HS-27A (cell line): ENCODE data around the gene CDC37L1.

Experiments used
- DNase-seq: peaks from one replicate; pipeline ENCODE4 v3.0.0-alpha.2; 2012; ENCODE audit warnings: low read depth, missing footprints

Gene CDC37L1

DNA sequence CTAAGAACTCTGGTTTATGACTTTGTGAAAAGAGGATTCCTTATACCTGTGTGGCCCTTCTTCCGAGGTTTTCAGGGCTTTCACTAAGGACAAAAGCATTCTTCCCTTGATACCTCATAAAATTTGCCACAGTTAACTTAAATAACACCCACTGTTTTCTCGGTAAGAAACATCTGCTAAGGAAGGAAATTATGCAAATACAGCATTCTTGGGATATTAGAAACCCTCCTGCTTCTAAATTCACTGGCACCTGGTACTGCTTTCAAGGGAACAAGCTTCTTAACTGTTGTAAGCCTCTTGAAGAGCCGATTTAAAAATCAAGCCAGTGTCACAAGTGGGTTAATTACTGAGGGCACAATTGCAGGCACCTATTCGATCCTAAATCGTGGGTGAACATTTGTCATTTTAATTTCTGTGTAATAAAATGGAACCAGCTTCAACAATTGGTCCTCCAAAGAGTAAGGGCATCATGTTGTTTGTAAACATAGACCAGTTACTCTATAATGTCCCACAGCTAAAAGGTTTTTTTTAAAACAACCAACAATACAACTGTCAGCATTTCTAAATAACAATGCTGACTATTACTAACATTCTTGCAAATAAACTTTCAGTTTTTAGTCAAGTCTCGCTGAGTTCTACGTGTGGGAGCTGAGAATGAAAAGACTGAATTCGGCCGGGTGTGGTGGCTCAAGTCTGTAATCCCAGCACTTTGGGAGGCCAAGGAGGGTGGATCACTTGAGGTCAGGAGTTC is 35.1 kb downstream of the CDC37L1 start:
- DNase-seq, result no peak

DNA sequence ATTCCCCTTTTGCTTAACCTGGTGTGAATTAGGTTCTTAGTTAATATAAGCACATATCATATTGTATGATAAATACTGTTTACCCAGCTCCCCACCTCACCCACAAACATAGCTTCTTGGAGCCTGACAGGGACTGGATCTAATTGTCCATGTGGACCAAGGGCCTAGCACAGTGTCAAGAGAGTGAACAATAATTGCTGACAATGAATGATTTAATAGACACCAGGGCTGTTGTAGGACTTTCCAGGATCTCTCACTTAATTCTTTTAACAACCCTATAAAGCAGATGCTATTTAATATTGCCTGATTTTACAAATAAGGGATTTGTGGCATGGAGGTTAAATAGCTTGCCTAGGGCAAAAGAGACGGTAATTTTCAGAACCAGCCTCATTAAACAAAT is 36.8 kb downstream of the CDC37L1 start:
- no peak for DNase-seq

DNA sequence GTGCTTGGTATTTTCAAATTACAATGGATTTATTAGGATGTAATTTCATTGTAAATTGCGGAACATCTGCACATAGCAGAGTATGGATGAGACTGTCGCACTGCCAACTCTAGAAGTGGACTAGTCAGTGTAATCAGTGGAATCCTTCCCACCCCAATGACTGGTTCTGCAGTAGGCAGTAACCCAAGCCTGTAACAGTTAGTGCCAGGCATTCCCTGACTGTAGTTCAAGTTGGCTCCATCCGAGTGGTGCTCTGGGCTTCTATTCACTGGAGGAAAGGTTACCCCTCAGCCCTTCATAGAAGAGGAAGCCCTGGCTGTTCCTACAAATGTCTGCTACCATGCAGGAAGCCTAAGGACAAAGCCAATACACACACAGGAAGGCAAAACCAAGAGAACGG is 38.4 kb downstream of the CDC37L1 start:
- DNase-seq, result no peak

DNA sequence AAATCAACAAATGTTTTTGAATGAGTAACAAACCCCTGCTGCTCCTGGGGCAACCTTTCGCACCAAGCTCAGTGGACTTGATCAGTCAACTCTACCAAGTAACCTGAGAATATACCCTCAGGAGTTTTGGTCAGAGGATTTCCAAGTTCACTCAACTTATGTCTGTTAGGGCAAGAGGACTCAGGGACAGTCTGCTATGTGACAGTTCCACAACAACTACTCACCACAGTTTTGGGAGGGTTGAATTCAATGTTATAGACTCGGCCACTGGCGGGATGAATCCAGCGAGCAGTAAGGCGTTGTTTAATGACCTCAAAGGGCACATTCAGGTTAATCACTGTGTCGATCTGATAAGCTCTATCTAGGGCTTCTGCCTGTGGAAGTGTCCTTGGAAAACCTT is 39.5 kb downstream of the CDC37L1 start:
- no peak for DNase-seq

DNA sequence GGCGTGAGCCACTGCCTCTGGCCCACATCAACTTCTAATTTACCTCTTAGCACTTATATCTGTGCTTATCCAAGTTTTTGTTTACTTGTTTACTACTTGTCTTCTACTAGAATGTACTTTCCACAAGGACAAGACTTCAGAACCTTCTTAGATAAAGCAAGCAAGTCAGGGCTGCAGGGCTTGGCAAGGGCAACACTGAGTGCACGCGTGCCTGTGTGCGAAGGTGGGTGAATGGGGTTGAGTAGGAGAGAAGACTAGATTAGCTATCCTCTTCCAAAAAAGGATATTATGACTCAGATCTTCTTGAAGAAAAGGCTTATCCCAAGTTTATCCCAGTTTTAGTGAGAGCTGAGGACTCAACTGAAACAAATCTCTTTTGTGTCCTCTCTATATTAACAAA is 42.4 kb downstream of the CDC37L1 start:
- DNase-seq, result no peak

DNA sequence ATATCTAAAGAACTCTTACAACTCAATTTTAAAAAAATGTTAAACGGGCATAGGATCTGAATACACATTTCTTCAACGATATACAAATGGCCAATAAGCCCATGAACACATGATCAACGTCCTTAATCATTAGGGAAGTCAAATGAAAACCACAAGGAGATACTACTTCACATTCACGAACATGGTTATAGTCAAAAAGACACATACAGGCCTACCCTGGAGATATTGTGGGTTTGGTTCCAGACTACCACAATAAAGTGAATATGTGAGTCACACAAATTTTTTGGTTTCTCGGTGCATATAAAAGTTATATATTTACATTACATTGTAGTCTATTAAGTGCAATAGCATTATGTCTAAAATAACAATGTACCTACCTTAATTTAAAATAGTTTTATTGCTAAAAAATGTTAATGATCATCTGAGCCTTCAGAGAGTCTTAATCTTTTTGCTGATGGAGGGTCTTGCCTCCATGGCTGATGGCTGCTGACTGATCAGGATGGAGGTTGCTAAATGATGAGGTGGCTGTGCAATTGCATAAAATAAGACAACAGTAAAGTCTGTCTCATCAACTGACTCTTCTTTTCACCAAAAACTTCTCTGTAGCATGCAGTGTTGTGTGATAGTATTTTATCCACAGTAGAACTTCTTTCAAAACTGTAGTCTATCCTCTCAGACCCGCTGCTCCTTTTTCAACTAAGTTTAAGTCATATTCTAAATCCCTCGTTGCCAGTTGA is 46.5 kb downstream of the CDC37L1 start:
- DNase-seq, result no peak

DNA sequence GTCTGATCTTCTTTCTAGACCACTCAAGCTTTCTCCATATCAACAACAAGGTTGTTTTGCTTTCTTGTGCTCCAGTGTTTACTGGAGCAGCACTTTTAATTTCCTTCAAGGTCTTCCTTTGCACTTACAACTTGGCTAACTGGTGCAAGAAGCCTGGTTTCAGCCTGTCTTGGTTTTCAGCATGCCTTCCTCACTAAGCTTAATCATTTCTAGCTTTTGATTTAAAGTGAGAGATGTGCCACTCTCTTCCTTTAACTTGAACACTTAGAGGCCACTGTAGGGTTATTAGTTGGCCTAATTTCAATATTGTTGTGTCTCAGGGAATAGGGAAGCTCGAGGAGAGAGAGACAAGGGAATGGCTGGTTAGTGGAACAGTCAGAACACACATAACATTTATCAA is 48.2 kb downstream of the CDC37L1 start:
- DNase-seq, result no peak

DNA sequence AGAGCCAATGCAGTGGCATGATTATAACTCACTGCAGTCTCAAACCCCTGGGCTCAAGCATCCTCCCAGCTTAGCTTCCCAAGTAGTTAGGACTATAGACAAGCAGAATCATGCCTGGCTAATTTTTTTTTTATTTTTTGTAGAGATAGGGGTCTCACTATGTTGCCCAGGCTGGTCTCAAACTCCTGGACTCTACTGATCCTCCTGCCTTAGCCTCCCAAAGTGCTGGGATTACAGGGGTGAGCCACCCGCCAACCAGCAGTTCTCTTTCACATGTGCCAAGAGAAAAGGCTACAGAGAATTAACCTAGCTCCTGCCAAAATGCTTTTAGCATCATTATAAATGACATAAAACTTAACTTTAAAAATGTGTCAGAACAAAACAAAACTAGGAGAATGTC is 53.5 kb downstream of the CDC37L1 start:
- no peak for DNase-seq

DNA sequence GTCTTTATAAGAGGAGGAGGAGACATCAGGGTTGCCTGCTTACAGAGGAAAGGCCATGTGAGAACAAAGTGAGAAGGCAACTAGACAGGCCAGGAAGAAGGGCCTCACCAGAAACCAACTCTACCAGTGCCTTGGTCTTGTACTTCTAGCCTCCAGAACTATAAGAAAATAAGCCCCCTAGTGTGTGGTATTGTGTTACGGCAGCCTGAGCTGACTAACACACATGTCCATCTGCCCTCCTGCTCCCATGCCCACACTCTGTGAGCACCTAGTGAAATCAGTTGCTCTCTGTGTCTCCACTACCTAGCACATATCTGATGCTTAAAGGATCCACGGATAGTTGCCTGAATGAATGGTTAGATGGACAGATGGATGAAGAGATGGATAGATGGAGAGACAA is 54.8 kb downstream of the CDC37L1 start:
- no peak for DNase-seq

DNA sequence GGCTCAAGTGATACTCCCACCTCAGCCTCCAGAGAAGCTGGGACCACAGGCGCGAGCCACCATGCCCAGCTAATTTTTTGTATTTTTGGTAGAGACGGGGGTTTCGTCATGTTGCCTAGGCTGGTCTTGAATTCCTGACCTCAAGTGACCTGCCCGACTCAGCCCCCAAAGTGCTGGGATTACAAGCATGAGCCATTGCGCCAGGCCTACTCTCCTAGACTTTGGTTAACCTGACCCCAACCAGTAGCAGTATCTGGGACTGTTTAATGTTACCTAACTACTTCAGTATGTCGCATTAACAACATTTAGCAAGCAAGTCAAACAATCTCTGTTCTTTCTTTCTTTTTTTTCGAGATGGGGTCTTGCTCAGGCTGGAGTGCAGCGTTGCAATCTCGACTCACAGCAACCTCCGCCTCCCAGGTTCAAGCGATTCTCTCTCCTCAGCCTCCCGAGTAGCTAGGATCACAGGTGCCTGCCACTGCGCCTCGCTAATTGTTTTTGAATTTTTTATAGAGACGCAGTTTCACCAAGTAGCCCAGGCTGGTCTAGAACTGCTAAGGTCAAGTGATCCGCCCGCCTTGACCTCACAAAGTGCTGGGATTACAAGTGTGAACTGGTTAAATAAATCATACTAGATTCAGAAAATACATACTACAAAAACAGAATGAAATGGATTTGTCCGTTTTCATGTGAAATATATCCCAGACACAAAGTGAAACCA is 59.7 kb downstream of the CDC37L1 start:
- no peak for DNase-seq

DNA sequence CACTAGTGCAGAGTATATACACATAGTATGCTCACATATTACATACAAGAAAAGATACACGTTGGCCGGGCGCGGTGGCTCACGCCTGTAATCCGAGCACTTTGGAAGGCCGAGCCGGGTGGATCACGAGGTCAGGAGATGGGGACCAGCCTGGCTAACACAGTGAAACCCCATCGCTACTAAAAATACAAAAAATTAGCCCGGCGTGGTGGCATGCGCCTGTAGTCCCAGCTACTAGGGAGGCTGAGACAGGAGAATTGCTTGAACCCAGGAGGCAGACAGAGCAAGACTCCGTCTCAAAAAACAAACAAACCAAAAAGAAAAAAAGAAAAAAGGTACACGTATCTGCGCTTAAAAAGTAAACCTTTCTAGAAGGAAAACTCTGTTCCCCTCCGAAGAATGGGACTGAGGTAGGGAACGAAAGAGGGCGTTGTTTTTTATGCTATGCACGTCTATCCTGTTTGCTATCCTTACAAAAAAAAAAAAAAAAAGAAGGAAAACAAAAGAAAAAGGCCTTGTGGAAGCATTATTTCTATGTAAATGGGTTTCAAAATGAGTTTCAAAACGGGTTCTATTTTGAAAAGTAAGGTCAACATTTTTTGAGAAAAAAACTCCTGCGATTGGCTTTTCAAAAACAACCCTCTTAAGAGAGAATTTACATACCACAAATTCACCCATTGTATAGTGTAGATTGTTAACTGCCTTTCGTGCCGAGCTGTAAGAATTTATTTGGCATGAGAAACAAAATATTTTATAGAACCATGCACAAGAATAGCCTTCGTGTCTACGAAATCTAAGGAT is 60.4 kb downstream of the CDC37L1 start:
- no peak for DNase-seq

DNA sequence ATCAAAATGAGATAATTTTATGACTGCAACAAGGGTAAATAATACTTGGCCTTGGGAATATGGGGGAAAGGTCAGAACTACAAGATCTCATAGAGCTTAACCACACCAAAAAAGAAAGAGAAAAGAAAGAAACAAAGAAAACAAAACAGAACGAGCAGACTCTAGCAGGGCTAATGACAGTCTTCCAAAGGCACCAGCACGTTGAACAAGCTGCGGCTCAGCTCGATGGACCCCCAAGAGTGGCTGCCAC is 60.9 kb downstream of the CDC37L1 start:
- DNase-seq, result no peak

DNA sequence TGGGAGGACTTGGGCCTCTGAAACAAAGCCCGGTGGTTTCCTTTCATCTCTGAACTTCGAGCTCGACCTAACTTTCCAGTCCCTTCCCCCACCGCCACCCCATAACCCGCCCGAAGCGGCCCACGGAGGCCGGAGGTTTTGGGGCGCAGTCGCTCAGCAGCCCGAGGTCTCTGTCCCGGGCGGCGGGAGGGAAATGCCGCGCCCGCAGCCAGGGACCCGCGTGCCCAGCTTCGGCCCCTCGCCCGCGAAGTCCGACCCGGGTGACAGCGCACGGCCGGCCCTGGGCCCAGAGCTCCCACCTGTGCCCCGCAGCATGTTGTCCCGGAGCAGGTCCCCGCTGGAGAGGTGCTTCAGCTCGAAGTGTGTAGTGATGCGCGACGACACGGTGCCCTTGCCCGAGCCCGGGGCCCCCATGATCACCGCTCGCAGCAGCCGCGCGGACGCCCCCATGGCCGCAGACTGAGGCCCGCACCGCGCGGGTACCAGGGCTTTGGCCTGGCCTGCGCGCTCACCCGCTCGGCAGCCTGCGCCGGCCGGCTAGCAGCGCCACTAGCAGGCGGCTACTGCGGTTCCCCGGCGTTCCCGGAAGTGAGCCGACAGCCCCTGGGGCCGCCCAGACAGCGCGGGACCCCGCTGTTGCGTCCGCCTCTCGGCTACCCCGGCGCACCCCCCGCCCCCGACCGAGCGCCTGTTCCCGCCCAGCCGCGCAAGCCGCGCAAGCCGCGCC is 61.4 kb downstream of the CDC37L1 start, which contains the start of gene AK3:
TSS of gene AK3 (minus strand) at position 565 of the 727 bp plus-strand sequence. CDS start at position 450, 115 bp downstream.
- no peak for DNase-seq

DNA sequence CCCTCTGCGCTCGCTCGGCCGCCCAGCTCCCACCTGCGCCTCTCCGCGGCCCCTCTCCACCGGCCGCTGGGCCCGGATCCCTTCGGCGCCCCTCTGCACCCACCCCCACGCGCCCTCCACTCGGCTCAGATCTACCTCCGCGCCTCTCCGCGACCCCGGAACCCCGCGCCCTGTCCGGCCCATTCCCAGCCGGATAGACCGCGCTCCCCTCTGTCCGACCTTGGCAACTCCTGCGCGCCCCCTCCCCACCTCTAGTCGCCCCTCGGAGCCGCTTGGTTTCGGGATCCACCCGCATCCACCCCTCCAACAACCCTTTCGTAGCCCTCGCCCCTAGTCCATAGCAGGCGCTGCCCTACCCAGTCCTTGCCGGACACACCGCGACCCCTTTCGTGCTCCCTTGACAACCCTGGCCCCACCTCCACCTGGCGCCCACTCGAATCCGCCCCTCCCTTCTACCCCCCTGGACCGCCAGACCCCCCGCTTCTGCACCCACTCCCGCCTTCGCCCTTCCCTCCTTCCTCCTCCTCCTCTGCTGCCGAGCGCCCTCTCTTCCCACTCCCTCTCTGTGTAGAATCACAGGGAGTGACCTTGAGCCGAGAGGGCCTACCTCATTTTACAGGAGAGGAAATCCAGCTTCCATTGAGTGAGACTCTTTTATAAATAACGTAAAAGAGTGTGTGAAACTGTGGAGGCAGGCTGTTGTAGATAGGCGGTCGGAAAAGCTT is 62.2 kb downstream of the CDC37L1 start:
- no peak for DNase-seq

DNA sequence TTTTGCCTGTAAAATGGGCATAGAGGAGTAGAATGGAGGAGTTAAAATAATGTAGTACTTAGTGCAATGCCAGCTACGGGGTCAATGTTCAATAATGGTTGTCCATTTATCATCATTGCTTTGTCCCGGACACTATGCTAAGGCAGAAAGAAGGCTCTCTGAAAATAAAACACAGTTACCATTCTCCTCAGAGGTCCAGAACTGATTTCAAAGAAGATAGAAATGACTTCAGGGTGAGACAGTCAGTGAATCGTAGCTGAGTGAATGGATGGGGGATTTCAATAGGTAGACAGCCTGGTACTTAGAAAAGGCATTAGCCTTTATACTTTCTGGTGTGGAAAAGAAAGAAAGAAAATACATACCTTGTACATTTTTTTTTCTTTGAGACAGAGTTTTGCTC is 62.9 kb downstream of the CDC37L1 start:
- no peak for DNase-seq

DNA sequence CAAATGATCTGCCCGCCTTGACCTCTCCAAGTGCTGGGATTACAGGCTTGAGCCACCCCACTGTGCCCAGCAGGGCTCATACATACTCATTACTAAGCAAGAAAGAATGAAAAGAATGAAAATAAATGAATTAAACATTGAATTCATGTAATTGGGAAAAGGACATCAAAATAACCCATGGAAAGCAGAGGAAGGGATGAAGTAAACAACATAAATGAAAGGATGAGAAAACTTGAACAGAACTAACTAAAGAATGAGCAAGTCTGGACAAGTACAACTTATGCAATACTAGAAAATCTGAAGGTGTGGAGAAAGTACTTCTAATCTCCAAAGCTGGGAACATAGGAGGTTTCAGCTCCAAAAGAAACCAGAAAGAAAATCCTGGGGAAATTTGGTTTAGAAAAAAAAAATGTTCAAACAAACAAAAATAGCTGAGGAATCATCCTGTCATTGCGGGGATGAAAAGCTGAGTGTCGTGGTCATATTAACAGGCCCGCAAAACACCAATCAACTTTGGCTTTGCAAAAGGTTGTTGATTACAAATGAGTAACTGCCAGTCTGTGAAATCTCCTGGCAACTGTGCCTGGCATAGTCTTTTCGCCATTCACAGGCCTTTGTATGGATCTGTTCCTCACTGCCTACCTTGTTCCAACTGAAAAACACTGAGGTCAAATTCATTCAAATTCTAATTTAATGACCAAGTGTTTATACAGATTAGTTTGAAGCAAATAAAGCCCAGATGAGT is 63.9 kb downstream of the CDC37L1 start:
- no peak for DNase-seq

DNA sequence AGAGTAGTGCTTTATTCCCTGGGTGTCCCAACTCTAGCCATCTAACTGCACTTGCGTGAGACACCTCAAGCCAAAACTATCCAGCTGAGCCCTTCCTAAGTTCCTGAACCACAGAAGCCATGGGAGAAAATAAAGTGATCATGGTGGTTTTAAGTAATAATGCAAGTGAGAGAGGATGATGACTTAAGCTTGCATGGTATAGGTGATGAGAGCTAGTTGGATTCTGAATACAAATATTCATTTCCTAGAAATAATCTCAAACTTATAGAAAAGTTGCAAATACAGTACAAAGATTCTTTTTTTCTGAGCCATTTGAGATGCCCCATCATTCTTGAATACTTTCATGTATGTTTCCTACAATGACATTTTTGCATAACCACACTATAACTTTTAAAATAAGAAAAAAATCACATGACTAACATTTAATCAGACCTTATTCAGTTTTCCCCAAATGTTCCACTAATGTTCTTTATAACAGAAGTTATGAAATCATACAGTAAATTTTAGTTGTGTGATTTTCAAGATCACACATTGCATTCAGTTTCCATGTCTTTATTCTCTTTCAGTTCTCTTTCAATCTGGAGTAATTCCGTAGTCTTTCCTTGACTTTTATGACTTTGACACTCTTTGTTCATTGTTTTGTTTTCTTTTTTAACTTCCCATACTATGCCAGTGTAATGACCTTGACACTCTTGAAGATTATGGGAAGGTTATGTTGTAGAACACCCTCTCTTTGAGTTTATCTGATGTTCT is 67.1 kb downstream of the CDC37L1 start:
- DNase-seq, result no peak

DNA sequence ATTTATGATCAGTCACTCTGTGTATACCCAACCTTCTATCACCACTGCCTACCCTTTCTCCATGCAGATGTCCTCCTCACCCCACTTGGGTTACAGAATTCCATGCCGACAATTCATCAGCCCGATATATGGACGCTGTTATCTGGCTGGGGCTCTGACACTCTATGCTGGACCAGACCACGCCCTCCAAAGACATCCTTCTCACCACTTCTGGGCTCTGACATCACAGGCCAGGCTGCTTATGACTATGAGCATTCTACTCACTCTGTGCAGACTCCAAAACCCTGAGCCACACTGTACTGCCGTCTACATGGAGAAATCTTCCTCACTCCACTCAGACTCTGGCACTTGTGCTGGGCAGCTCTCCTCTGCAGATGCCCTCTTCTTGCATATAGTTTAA is 69.2 kb downstream of the CDC37L1 start:
- DNase-seq, result no peak

DNA sequence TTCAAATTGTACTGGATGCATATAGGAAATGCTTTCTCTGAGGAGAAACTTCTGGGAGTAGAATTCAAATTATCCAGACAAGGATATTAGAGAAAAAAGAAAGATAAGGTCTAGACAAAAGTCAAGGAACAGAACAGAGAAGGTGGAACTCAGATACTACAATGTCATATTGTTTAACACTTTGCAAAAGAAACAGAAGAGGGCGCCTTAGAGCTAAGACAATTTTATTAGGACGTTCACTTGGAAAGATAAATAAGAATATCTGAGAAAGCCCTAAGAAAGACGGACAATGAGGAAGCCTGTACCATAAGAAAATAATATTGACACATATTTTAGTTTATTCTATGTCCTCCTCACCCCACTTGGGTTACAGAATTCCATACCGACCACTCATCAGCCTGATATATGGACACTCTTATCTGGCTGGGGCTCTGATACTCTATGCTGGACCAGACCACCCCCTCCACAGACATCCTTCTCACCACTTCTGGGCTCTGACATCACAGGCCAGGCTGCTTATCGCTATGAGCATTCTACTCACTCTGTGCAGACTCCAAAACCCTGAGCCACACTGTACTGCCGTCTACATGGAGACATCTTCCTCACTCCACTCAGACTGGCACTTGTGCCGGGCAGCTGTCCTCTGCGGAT is 70.8 kb downstream of the CDC37L1 start:
- DNase-seq, result no peak
